ENCODE results near the gene PDCL3. TPM values are rescaled to one million over a fixed set of nuclear protein-coding genes. Genes with fewer than 3 reads are reported as not detected.

The PDCL3 gene
- total and polyA plus RNA-seq, 2 donors (not counting 3 experiments of a cell fraction or from before 2014, with no cell fraction given) = 19.4 to 32.8 TPM

DNA sequence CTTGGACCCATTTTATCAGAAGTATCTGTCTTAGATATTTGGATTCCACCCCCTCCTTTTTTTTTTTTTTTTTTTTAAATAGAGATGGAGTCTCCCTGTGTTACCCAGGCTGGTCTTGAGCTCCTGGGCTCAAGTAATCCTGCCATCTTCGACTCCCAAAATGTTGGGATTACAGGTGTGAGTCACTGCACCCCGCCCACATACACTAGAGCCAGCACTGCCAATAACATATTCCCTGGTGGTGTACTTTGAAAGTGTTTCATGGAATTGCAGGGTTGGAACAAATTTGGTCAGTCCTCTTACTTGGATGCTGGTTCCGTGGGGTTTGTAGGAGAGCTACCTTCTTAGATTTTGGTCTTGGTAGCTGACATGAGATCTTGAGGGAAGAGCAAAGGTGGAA is 15.0 kb downstream of the PDCL3 start:
- H3K9me3 ChIP-seq (replicated peaks; ENCODE audit: control insufficient read depth, insufficient read depth, low read length) = no peaks in the 10 kb centered on the region
- BruUV-seq (replicated peaks) = no TSS peak
- H3K36me3 ChIP-seq (ENCODE audit: control insufficient read depth in 2 of 2, extremely low read depth in 1 of 2, insufficient read depth in 2 of 2, low read length in 2 of 2) = peaks cover 0 to 5% of the 10 kb centered on the region in 2 experiments
- ChIA-PET CTCF (interaction anchor here (1.2 kb wide), 1 partner anchor 15 kb away, joined by 3 read pairs; the partner anchor contains the start of gene PDCL3), POLR2A (interaction anchor here (0.7 kb wide), 1 partner anchor 15 kb away, joined by 3 read pairs; the partner anchor contains the start of gene PDCL3)
- H3K27ac ChIP-seq (ENCODE audit: insufficient read depth, low read depth, low read length) = no peak overlapping the region
- dilution Hi-C loops (cut with MboI; ENCODE audit: extremely low pct_ligation_motif_present, low sequenced_read_pairs) (no loop called here), intact Hi-C loops (cut with micrococcal nuclease) (no loop called here)
- H3K27me3 ChIP-seq (ENCODE audit: control insufficient read depth in 2 of 2, insufficient read depth in 2 of 2, low read length in 2 of 2) = no peaks in the 10 kb centered on the region
- H3K4me3 ChIP-seq (replicated peaks in 1 of 3; ENCODE audit: insufficient read depth in 1 of 3, low read depth in 1 of 3, low read length in 3 of 3) = no peak overlapping the region
- no peak overlapping the region for H2AFZ ChIP-seq (ENCODE audit: low read depth, low read length)
- peaks cover 3% of the 10 kb centered on the region for H3K4me1 ChIP-seq (ENCODE audit: control insufficient read depth, extremely low read depth, insufficient read depth, low read length)
- no peaks in the 10 kb centered on the region for H3K79me2 ChIP-seq (ENCODE audit: control insufficient read depth, insufficient read depth, low read length)
- H4K20me1 ChIP-seq (replicated peaks; ENCODE audit: control insufficient read depth, extremely low read depth, insufficient read depth, low read length) = no peaks in the 10 kb centered on the region
- H3K9me1 ChIP-seq (replicated peaks; ENCODE audit: control insufficient read depth, extremely low read depth, insufficient read depth, low read length) = no peaks in the 10 kb centered on the region
- no peak overlapping the region for H3K4me2 ChIP-seq (ENCODE audit: insufficient read depth, low read length)
- TF ChIP-seq, protein P1, sequence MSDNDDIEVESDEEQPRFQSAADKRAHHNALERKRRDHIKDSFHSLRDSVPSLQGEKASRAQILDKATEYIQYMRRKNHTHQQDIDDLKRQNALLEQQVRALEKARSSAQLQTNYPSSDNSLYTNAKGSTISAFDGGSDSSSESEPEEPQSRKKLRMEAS (IDR thresholded peaks at IDR 0.05; ENCODE audit: insufficient read depth, insufficient read length) = no peak
- TF ChIP-seq JUN (IDR thresholded peaks at IDR 0.05; ENCODE audit: borderline replicate concordance, insufficient read depth, insufficient read length, low read depth) = no peak
- TF ChIP-seq POLR2AphosphoS5 (IDR thresholded peaks at IDR 0.05; ENCODE audit: insufficient read depth, low read depth, low read length) = no peak
- TF ChIP-seq GATA2 (IDR thresholded peaks at IDR 0.05; ENCODE audit: insufficient read depth, insufficient read length, low read depth, low read length) = no peak
- TF ChIP-seq MYC (IDR thresholded peaks at IDR 0.05; ENCODE audit: low read depth, low read length) = no peak
- TF ChIP-seq FOS (IDR thresholded peaks at IDR 0.05; ENCODE audit: borderline replicate concordance, insufficient read depth, low read length) = no peak
- no peak for TF ChIP-seq POLR2A (IDR thresholded peaks at IDR 0.05; ENCODE audit: low read depth, low read length)
- no peak for TF ChIP-seq CTCF (IDR thresholded peaks at IDR 0.05; ENCODE audit: extremely low read depth in 1 of 2, insufficient read depth in 1 of 2, low read depth in 1 of 2, low read length in 2 of 2)
- no peak for TF ChIP-seq EZH2 (IDR thresholded peaks at IDR 0.05; ENCODE audit: borderline replicate concordance, low read depth, low read length, severe bottlenecking)
- FAIRE-seq (no peak), DNase-seq (ENCODE audit: low read depth, low spot score) (no peak)
- no peak overlapping the region for H3K9ac ChIP-seq (replicated peaks; ENCODE audit: extremely low read depth, insufficient read depth, low read length)
